GM12892 (cell line): ENCODE measurements around the gene DNAH11.
"Not testable (repeated sequence)": the region's sequence is repeated elsewhere in the genome, so short reads cannot be mapped to it uniquely, and the experiment has no call there.

Source experiments
- DNase-seq: peaks from one replicate; pipeline ENCODE4 v3.0.0; 2011; ENCODE audit not compliant: insufficient read length
- FAIRE-seq: peaks from 2 replicates; lab custom pipeline; 2011; peaks lifted over from hg19 to GRCh38; lab: Jason Lieb, UNC
- POLR2A ChIP-seq: IDR thresholded peaks from 2 replicates; pipeline ENCODE4 v1.6.1; 2011; ENCODE audit warnings: low read depth, low read length, control low read depth
- POLR2AphosphoS5 ChIP-seq: IDR thresholded peaks from 2 replicates; pipeline ENCODE4 v1.6.1; 2011; ENCODE audit warnings: low read depth, low read length, control low read depth
- TAF1 ChIP-seq: IDR thresholded peaks from 2 replicates; pipeline ENCODE4 v1.6.1; 2011; ENCODE audit warnings: low read depth, mild to moderate bottlenecking, control low read depth, low read length, borderline replicate concordance

Gene DNAH11

DNA sequence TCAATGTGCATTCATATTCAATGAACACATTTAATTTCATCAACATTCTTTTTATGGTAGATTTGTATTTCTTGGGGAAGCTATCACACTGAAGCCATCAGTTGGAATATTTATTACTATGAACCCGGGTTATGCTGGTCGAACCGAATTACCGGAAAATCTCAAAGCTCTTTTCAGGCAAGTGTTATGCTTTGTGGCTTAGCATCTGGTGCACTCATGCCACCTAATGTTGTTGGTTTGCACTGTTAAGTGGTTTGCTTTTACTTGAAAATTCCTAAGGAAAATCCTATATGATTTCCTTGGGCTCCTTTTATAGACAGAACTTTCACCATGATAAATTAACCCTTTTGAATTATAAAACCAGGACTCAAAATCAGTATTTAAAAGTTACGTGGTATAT lies 147.9 kb downstream of the DNAH11 start:
- DNase-seq (no peak), FAIRE-seq (no peak)

GRCh38 chr7:21691146-21691545 lies 148.3 kb downstream of the DNAH11 start:
- DNase-seq, FAIRE-seq: not testable (repeated sequence)

More for the DNA sequence above, 147.9 kb downstream of the DNAH11 start:
- TF ChIP-seq POLR2AphosphoS5 (no peak), POLR2A (no peak), TAF1 (no peak)

DNA sequence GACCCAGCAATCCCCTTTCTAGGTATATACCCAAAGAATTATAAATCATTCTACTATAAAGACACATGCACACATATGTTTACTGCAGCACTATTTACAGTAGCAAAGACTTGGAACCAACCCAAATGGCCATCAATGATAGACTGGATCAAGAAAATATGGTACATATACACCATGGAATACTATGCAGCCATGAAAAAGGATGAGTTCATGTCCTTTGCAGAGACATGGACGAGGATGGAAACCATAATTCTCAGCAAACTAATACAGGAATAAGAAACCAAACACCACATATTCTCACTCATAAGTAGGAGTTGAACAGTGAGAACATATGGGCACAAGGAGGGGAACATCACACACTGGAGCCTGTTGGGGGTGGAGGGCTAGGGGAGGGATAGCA lies 157.7 kb downstream of the DNAH11 start:
- DNase-seq, FAIRE-seq: not testable (repeated sequence)

DNA sequence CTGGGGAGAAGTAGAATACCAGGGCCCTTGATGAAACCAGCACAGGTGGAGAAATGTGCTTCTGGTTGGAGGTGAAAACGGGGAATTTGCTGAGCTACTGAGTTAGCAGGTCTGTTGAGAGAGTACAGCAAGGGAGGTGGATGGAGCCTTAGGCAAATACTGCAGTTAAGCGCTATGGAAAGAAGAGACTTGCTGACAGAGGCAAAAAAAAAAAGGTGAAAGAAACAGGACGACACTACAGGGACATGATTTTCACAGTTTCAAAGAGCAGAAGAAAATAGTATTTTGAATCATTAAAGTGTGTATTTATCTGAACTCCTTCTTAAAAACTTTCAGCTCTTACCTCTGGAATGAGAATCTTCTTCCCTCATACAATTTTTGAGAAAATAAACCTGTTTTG lies 159.5 kb downstream of the DNAH11 start:
- TF ChIP-seq POLR2A: no peak
- no peak for TF ChIP-seq TAF1
- no peak for TF ChIP-seq POLR2AphosphoS5
- FAIRE-seq (no peak), DNase-seq (no peak)

- FAIRE-seq: no peak
Measured at GRCh38 chr7:21704359-21704758, 161.5 kb downstream of the DNAH11 start.

DNA sequence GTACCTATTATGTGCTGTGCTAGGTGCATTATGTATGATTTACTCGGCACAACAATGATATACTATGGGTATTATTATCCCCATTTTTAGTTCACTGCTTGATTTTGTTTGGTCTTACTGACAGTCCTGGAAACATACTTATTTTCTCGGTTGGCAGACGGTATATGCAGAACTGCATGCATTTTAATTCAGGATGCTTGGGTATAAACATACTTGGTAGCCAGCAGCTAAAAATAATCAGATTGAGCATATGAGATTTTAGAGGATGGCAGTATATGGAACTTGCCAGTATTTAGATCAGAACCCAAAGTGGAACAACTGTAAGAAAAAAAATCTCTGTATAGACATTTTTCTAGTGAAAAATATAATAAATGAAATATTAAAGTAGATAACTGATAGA lies 163.3 kb downstream of the DNAH11 start:
- FAIRE-seq (no peak), DNase-seq (no peak)
- TF ChIP-seq TAF1: no peak
- TF ChIP-seq POLR2A: no peak
- no peak for TF ChIP-seq POLR2AphosphoS5

More at GRCh38 chr7:21704359-21704758, 161.5 kb downstream of the DNAH11 start:
- TF ChIP-seq POLR2AphosphoS5: no peak
- no peak for TF ChIP-seq TAF1
- no peak for TF ChIP-seq POLR2A
- no peak for DNase-seq

DNA sequence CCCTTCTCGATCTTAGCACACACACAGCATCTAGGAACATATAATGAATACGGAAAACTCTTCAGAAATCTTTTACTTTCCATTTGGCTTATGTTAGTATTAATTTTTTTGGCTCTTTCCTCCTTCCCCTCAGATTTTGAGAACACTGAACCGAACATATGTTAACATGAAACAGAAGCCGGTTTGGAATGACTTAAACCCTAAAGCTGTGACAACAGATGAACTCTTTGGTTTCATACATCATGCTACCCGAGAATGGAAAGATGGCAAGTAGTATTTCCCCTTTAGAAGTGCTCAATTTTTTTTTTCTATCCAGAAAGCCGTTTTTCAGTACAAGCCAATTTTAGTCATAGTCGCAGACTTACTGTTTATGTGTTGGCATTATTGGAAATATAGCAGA lies 164.7 kb downstream of the DNAH11 start:
- FAIRE-seq (no peak), DNase-seq (no peak)
- TF ChIP-seq POLR2AphosphoS5: no peak
- TF ChIP-seq POLR2A: no peak

GRCh38 chr7:21708096-21708495 lies 165.3 kb downstream of the DNAH11 start:
- FAIRE-seq (no peak), DNase-seq (no peak)
- TF ChIP-seq POLR2AphosphoS5 (no peak), POLR2A (no peak), TAF1 (no peak)

GRCh38 chr7:21717323-21717722 lies 174.5 kb downstream of the DNAH11 start:
- TF ChIP-seq TAF1 (no peak), POLR2A (no peak), POLR2AphosphoS5 (no peak)
- FAIRE-seq (no peak), DNase-seq (no peak)

DNA sequence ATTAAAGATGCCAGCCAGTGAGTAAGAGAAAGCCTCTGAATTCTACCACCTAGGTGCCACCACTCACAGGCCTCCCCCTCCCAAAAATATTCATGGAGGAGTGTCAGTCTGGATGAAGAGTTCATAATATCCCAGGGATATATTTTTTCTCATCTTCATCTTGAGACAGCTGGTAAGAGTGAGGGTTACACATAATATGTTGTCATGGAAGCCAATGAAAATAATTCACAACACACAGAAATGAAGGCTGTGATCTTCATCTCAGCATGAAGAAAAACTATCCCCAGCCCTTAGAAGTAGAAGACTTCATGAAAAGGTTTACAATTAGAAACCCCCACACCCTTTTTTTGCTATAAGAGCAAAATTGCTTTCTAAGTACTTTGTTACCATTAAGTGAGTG lies 175.6 kb downstream of the DNAH11 start:
- no peak for DNase-seq
- TF ChIP-seq POLR2AphosphoS5: no peak
- TF ChIP-seq TAF1: no peak
- no peak for TF ChIP-seq POLR2A
- no peak for FAIRE-seq

DNA sequence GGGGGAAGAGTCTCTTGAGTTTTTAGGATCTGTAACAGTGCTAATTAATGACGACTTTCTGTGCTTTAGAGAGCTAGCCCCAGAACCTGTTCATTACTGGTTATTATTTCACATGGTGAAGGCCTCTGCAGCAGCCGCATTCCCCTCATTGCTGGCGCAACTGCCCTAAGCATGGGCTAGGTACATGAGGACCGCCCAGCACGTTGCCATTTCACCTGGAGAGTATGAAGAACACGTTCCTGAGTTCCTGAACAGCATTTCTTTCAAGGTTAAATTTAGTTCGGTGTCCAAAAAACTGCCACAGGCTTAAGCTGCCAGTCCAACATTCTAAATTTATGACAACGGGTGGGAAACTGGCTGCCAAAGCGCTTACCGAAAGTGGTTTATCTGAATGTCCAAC lies 177.0 kb downstream of the DNAH11 start:
- FAIRE-seq (no peak), DNase-seq (no peak)
- no peak for TF ChIP-seq POLR2AphosphoS5
- no peak for TF ChIP-seq POLR2A
- no peak for TF ChIP-seq TAF1

GRCh38 chr7:21722371-21722770 lies 179.5 kb downstream of the DNAH11 start:
- FAIRE-seq: no peak

GRCh38 chr7:21724562-21724961 lies 181.7 kb downstream of the DNAH11 start:
- no peak for FAIRE-seq
- TF ChIP-seq TAF1: no peak
- no peak for TF ChIP-seq POLR2A
- no peak for TF ChIP-seq POLR2AphosphoS5
- no peak for DNase-seq

More at GRCh38 chr7:21722371-21722770, 179.5 kb downstream of the DNAH11 start:
- no peak for DNase-seq
- no peak for TF ChIP-seq POLR2AphosphoS5
- no peak for TF ChIP-seq POLR2A
- no peak for TF ChIP-seq TAF1
